SU-DHL-6 (cell line): Measurements from ENCODE around the gene RASD2.

Experiments used
- H2AFZ ChIP-seq: fragments of 200-600 bp; sonication (generic); 2 replicates; pipeline ENCODE4 v1.6.1; 2014; ENCODE audit warnings: low read depth, mild to moderate bottlenecking, moderate library complexity, mixed read lengths, antibody characterized with exemption, low read length; ENCODE audit not compliant: severe bottlenecking
- H3F3A ChIP-seq: fragments of 200-600 bp; shearing (Covaris generic); 2 replicates; pipeline ENCODE4 v1.6.0; 2016; ENCODE audit warnings: antibody characterized with exemption, mild to moderate bottlenecking; ENCODE audit not compliant: insufficient read depth
- H3K27ac ChIP-seq: fragments of 200-600 bp; sonication (generic); 2 replicates; pipeline ENCODE4 v1.5.1; 2016; ENCODE audit warnings: low read depth, mild to moderate bottlenecking, low read length, moderate library complexity, mixed read lengths
- H3K27me3 ChIP-seq: fragments of 200-600 bp; sonication (generic), shearing (Covaris generic); 2 replicates; pipeline ENCODE4 v1.6.0; 2014; ENCODE audit warnings: mild to moderate bottlenecking, low read length
- H3K36me3 ChIP-seq: fragments of 200-600 bp; sonication (generic); 2 replicates; pipeline ENCODE4 v1.6.1; 2014; ENCODE audit warnings: mild to moderate bottlenecking, low read length, mixed read lengths
- H3K4me2 ChIP-seq: fragments of 300-600, 200-600 bp; shearing (Covaris generic), sonication (generic); 2 replicates; pipeline ENCODE4 v1.6.0; 2014; ENCODE audit warnings: low read length, low read depth, mild to moderate bottlenecking; ENCODE audit not compliant: poor library complexity, severe bottlenecking
- H3K4me3 ChIP-seq: fragments of 200-600 bp; sonication (generic); 2 replicates; pipeline ENCODE4 v1.5.1; 2014; ENCODE audit warnings: antibody characterized with exemption, low read length, mild to moderate bottlenecking, mixed read lengths; ENCODE audit not compliant: insufficient read depth, poor library complexity, severe bottlenecking
- H3K79me2 ChIP-seq: fragments of 200-600 bp; sonication (generic); 2 replicates; pipeline ENCODE4 v1.6.1; 2014; ENCODE audit warnings: mild to moderate bottlenecking, low read length, moderate library complexity; ENCODE audit not compliant: insufficient read depth
- H3K9ac ChIP-seq: fragments of 200-600 bp; sonication (generic); 2 replicates; pipeline ENCODE4 v1.7.0; 2014; ENCODE audit warnings: mild to moderate bottlenecking, low read length
- H3K9me2 ChIP-seq: fragments of 200-600 bp; sonication (generic); replicated peaks from 2 replicates; pipeline ENCODE4 v1.6.1; 2014; ENCODE audit warnings: low read length; ENCODE audit not compliant: insufficient read depth
- H3K9me3 ChIP-seq: fragments of 200-600 bp; sonication (generic); 2 replicates; pipeline ENCODE4 v1.6.1; 2014; ENCODE audit warnings: low read length, mixed read lengths; ENCODE audit not compliant: insufficient read depth
- H4K20me1 ChIP-seq: fragments of 200-600 bp; sonication (generic); 2 replicates; pipeline ENCODE4 v1.6.1; 2014; ENCODE audit warnings: low read depth, mild to moderate bottlenecking, antibody characterized with exemption, low read length, moderate library complexity, mixed read lengths
- EZH2phosphoT487 ChIP-seq: fragments of 200-600 bp; sonication (generic), shearing (Covaris generic); conservative IDR thresholded peaks from 2 replicates; pipeline ENCODE4 v1.6.1; 2018; ENCODE audit warnings: mild to moderate bottlenecking, antibody characterized with exemption, low read length, moderate library complexity, mixed read lengths
- TF ChIP-seq, protein P1 (sequence below): fragments of 200-600 bp; sonication (generic); IDR thresholded peaks from one replicate; pipeline ENCODE4 v1.5.1; 2017; ENCODE audit warnings: antibody characterized with exemption, mild to moderate bottlenecking, low read length, moderate library complexity; ENCODE audit not compliant: insufficient read depth, poor library complexity, severe bottlenecking

The RASD2 gene

DNA sequence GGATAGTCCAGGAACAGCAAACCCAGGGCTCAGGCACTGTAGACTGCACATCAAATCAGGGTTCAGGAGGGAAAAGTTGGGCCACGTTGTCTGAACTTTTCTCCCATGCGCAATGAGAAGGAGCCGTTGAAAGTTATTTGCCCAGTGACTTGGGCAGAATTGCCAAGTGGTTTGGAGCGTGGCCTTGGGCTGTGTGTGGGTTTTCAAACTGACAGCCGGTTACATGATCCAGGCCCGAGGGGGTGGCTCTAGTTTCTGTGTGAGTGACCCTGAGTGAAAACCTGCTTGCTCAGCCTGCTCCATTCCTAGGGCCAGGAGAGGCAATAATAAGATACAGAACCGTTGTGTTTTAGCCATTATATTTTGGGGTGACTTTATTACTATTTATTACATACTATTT lies 56.2 kb downstream of the RASD2 start:
- Histone ChIP-seq H3F3A (no peaks in the 10 kb centered on the region), H3K9me3 (no peaks in the 10 kb centered on the region), H3K9ac (no peak overlapping the region), H3K27ac (no peak overlapping the region), H3K27me3 (no peaks in the 10 kb centered on the region), H3K79me2 (no peaks in the 10 kb centered on the region), H3K4me2 (no peak overlapping the region), H2AFZ (no peak overlapping the region), H3K36me3 (no peaks in the 10 kb centered on the region), H3K9me2 (no peaks in the 10 kb centered on the region), H4K20me1 (no peaks in the 10 kb centered on the region), H3K4me3 (no peak overlapping the region)
- no peak for TF ChIP-seq EZH2phosphoT487
- TF ChIP-seq, protein P1, sequence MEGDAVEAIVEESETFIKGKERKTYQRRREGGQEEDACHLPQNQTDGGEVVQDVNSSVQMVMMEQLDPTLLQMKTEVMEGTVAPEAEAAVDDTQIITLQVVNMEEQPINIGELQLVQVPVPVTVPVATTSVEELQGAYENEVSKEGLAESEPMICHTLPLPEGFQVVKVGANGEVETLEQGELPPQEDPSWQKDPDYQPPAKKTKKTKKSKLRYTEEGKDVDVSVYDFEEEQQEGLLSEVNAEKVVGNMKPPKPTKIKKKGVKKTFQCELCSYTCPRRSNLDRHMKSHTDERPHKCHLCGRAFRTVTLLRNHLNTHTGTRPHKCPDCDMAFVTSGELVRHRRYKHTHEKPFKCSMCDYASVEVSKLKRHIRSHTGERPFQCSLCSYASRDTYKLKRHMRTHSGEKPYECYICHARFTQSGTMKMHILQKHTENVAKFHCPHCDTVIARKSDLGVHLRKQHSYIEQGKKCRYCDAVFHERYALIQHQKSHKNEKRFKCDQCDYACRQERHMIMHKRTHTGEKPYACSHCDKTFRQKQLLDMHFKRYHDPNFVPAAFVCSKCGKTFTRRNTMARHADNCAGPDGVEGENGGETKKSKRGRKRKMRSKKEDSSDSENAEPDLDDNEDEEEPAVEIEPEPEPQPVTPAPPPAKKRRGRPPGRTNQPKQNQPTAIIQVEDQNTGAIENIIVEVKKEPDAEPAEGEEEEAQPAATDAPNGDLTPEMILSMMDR, result no peak

GRCh38 chr22:35597692-35598395 lies 57.2 kb downstream of the RASD2 start:
- H4K20me1 ChIP-seq, result no peaks in the 10 kb centered on the region
- H3F3A ChIP-seq, result no peaks in the 10 kb centered on the region
- no peak overlapping the region for H3K4me3 ChIP-seq
- no peaks in the 10 kb centered on the region for H3K79me2 ChIP-seq
- no peaks in the 10 kb centered on the region for H3K9me2 ChIP-seq
- TF ChIP-seq, protein P1, result no peak
- TF ChIP-seq EZH2phosphoT487, result no peak
- no peaks in the 10 kb centered on the region for H3K9me3 ChIP-seq
- H3K27me3 ChIP-seq, result no peaks in the 10 kb centered on the region
- H2AFZ ChIP-seq, result no peak overlapping the region
- H3K9ac ChIP-seq, result no peak overlapping the region
- H3K27ac ChIP-seq, result no peak overlapping the region
- H3K4me2 ChIP-seq, result no peak overlapping the region
- no peaks in the 10 kb centered on the region for H3K36me3 ChIP-seq

- H3K9me3 ChIP-seq, result no peaks in the 10 kb centered on the region
- H3K79me2 ChIP-seq, result no peaks in the 10 kb centered on the region
- TF ChIP-seq, protein P1, result no peak
- no peak for TF ChIP-seq EZH2phosphoT487
- no peaks in the 10 kb centered on the region for H3K36me3 ChIP-seq
- no peaks in the 10 kb centered on the region for H3K27me3 ChIP-seq
- H2AFZ ChIP-seq, result no peak overlapping the region
- H3K27ac ChIP-seq, result no peak overlapping the region
- H3K9ac ChIP-seq, result no peak overlapping the region
- H3K4me2 ChIP-seq, result no peak overlapping the region
- no peaks in the 10 kb centered on the region for H3F3A ChIP-seq
- no peak overlapping the region for H3K4me3 ChIP-seq
- no peaks in the 10 kb centered on the region for H3K9me2 ChIP-seq
- H4K20me1 ChIP-seq, result no peaks in the 10 kb centered on the region
These were observed 57.7 kb downstream of the RASD2 start for GRCh38 chr22:35598396-35598710.
